Measurements from ENCODE around the gene SCN1A.

DNA sequence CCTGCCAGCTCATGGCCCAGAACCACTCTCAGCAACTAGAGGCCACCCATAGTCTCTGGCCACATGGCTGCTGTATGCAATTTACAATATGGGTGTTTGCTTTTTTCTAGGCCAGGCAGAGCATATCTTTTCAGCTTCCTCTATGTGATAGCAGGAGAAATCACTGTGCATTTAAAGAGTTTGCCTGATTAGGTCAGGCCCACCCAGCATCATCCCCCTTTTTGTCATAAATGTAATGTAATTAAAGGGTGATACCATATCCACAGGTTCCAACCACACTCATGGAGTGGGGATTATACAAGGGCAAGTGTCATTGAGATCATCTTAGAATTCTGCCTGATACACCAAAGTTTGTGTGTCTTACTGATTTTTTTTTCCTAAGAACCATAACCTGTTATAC is 102.5 kb downstream of the SCN1A start:
- TF ChIP-seq, protein P1, sequence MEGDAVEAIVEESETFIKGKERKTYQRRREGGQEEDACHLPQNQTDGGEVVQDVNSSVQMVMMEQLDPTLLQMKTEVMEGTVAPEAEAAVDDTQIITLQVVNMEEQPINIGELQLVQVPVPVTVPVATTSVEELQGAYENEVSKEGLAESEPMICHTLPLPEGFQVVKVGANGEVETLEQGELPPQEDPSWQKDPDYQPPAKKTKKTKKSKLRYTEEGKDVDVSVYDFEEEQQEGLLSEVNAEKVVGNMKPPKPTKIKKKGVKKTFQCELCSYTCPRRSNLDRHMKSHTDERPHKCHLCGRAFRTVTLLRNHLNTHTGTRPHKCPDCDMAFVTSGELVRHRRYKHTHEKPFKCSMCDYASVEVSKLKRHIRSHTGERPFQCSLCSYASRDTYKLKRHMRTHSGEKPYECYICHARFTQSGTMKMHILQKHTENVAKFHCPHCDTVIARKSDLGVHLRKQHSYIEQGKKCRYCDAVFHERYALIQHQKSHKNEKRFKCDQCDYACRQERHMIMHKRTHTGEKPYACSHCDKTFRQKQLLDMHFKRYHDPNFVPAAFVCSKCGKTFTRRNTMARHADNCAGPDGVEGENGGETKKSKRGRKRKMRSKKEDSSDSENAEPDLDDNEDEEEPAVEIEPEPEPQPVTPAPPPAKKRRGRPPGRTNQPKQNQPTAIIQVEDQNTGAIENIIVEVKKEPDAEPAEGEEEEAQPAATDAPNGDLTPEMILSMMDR (IDR thresholded peaks at IDR 0.05), result no peak
- TF ChIP-seq POLR2AphosphoS5 (IDR thresholded peaks at IDR 0.05; ENCODE audit: low read depth, low read length), result no peak
- no peak for TF ChIP-seq SIN3A (IDR thresholded peaks at IDR 0.05; ENCODE audit: borderline replicate concordance, insufficient read depth, low read depth, low read length)
